Liver (tissue), 9 donors: ENCODE data around the gene SPINK2. TPM values are rescaled to one million over a fixed set of nuclear protein-coding genes. Genes with fewer than 3 reads are reported as not detected.

Source experiments
- DNase-seq: peaks from one replicate; pipeline ENCODE4 v3.0.0-alpha.2; 2017; ENCODE audit warnings: low spot score
- H3K27ac ChIP-seq, 2 donors: one replicate each; pipeline ENCODE4 v1.7.0; 2013; ENCODE audit warnings: inconsistent platforms in 2 of 2, low read length in 2 of 2, control low read depth in 1 of 2, low read depth in 1 of 2, mild to moderate bottlenecking in 1 of 2
- H3K27me3 ChIP-seq, 4 donors: one replicate each; pipeline versions ENCODE4 v1.6.1 to v1.7.0; 2013; ENCODE audit warnings: low read length in 3 of 4, inconsistent platforms in 1 of 4, mild to moderate bottlenecking in 1 of 4, moderate library complexity in 1 of 4; ENCODE audit not compliant: control insufficient read depth in 4 of 4, insufficient read depth in 4 of 4
- H3K36me3 ChIP-seq, 4 donors: one replicate each; pipeline versions ENCODE4 v1.6.1 to v1.7.0; 2013; ENCODE audit warnings: low read length in 3 of 4, mild to moderate bottlenecking in 3 of 4, low read depth in 1 of 4, moderate library complexity in 1 of 4; ENCODE audit not compliant: control insufficient read depth in 4 of 4, insufficient read depth in 3 of 4
- H3K4me1 ChIP-seq, 4 donors: one replicate each; pipeline versions ENCODE4 v1.6.1 to v1.7.0; 2013; ENCODE audit warnings: low read length in 3 of 4, mild to moderate bottlenecking in 3 of 4, moderate library complexity in 1 of 4; ENCODE audit not compliant: control insufficient read depth in 4 of 4, insufficient read depth in 4 of 4
- H3K4me3 ChIP-seq, 3 donors: one replicate each; pipeline versions ENCODE4 v1.6.1 to v1.7.0; 2013; ENCODE audit warnings: low read length in 3 of 3, control low read depth in 1 of 3, low read depth in 1 of 3, mild to moderate bottlenecking in 1 of 3
- H3K9ac ChIP-seq, 2 donors: one replicate each; pipeline ENCODE4 v1.7.0; 2013; ENCODE audit warnings: low read length in 2 of 2, mild to moderate bottlenecking in 2 of 2, moderate library complexity in 2 of 2, control low read depth in 1 of 2, low read depth in 1 of 2
- H3K9me3 ChIP-seq, 4 donors: one replicate each; pipeline versions ENCODE4 v1.6.1 to v1.7.0; 2013; ENCODE audit warnings: low read length in 3 of 4; ENCODE audit not compliant: control insufficient read depth in 4 of 4
- EGR1 ChIP-seq, 2 donors: IDR thresholded peaks; 2 replicates each; pipeline ENCODE4 v1.6.1; 2016 to 2018; ENCODE audit warnings: antibody characterized with exemption in 2 of 2, low read depth in 2 of 2
- FOXA2 ChIP-seq: IDR thresholded peaks from 2 replicates; pipeline ENCODE4 v1.6.1; 2016; ENCODE audit warnings: antibody characterized with exemption
- GABPA ChIP-seq, 2 donors: IDR thresholded peaks in 1 of 2; conservative IDR thresholded peaks in 1 of 2; 2 replicates each; pipeline ENCODE4 v1.6.1; 2016; ENCODE audit warnings: antibody characterized with exemption in 2 of 2, mild to moderate bottlenecking in 1 of 2, moderate library complexity in 1 of 2
- HNF4A ChIP-seq, 2 donors: conservative IDR thresholded peaks; 2 replicates each; pipeline ENCODE4 v1.6.1; 2016; ENCODE audit warnings: antibody characterized with exemption in 2 of 2, mild to moderate bottlenecking in 2 of 2
- HNF4G ChIP-seq: IDR thresholded peaks from 2 replicates; pipeline ENCODE4 v1.6.1; 2016; ENCODE audit warnings: antibody characterized with exemption
- JUND ChIP-seq, 2 donors: IDR thresholded peaks; 2 replicates each; pipeline ENCODE4 v1.6.1; 2016; ENCODE audit warnings: antibody characterized with exemption in 2 of 2
- NR2F2 ChIP-seq: IDR thresholded peaks from 2 replicates; pipeline ENCODE4 v1.6.1; 2016; ENCODE audit warnings: antibody characterized with exemption
- RAD21 ChIP-seq, 2 donors: IDR thresholded peaks; 2 replicates each; pipeline ENCODE4 v1.6.1; 2016; ENCODE audit warnings: antibody characterized with exemption in 2 of 2, mild to moderate bottlenecking in 2 of 2
- RXRA ChIP-seq, 2 donors: IDR thresholded peaks; 2 replicates each; pipeline ENCODE4 v1.6.1; 2017 to 2018; ENCODE audit warnings: antibody characterized with exemption in 2 of 2, mild to moderate bottlenecking in 1 of 2
- SP1 ChIP-seq: IDR thresholded peaks from 2 replicates; pipeline ENCODE4 v1.6.1; 2018; ENCODE audit warnings: antibody characterized with exemption, mild to moderate bottlenecking
- YY1 ChIP-seq: IDR thresholded peaks from 2 replicates; pipeline ENCODE4 v1.6.1; 2016; ENCODE audit warnings: antibody characterized with exemption, mild to moderate bottlenecking
- WGBS: extraction: QIAGEN DNeasy Blood & Tissue Kit; methylation state at CpG from one replicate; pipeline ENCODE4 v1.1.7; 2013; 5-methylcytosine and 5-hydroxymethylcytosine counted together
- polyA plus RNA-seq, 2 donors: library from polyadenylated mRNA; stranded (reverse) in 1 of 2; unstranded in 1 of 2; fragments of 200-250 nt in 1 of 2; fragments of >200 nt in 1 of 2; fragmentation: Nextera tagmentation in 1 of 2; extraction: Ambion mirVana in 1 of 2; gene quantifications; one replicate each; pipeline versions ENCODE4 v1.2.1 to v1.2.3, GENCODE V29; 2013 to 2015
- total RNA-seq, 2 donors: library from RNA; depleted of rRNA; stranded (reverse); fragments of >200 nt; gene quantifications; one replicate each; pipeline ENCODE4 v1.2.3, GENCODE V29; 2014
- TF ChIP-seq, protein P1 (sequence below): IDR thresholded peaks from 2 replicates; pipeline ENCODE4 v1.6.1; 2016; ENCODE audit warnings: antibody characterized with exemption
- TF ChIP-seq, protein P2 (sequence below): IDR thresholded peaks from 2 replicates; pipeline ENCODE4 v1.6.1; 2016; ENCODE audit warnings: antibody characterized with exemption
- TF ChIP-seq, protein P3 (sequence below): IDR thresholded peaks from 2 replicates; pipeline ENCODE4 v1.6.1; 2016; ENCODE audit warnings: antibody characterized with exemption, mild to moderate bottlenecking
- TF ChIP-seq, protein P4 (sequence below): IDR thresholded peaks from 2 replicates; pipeline ENCODE4 v1.6.1; 2016; ENCODE audit warnings: antibody characterized with exemption
- donor health status: healthy.
- donor health status: healthy.
- donor health status: healthy.
- donor health status: healthy.
- donor health status: healthy.

Gene SPINK2
- total and polyA plus RNA-seq, 4 donors: 0.79 TPM; not detected in 3

DNA sequence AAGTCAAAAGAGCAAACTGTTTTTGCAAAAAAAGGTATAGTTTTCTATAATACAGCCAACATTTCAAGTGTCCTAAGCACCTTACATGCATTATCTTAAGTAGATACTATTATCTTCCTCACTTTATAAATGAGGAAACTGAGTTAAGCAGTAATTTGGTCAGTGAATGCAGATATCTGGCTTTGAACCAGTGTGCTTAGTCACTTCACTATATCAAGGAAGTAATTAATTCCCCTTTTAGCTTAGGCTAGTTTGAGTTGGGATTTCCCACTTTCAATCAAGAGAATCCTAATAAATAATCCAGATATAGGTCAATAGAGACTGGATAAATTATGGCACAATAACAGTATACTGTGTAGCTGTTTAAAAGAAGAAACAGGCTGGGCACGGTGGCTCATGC is 14.8 kb downstream of the SPINK2 start:
- no peak overlapping the region for H3K4me3 ChIP-seq
- H3K36me3 ChIP-seq: no peaks in the 10 kb centered on the region
- H3K9me3 ChIP-seq: no peaks in the 10 kb centered on the region
- H3K27ac ChIP-seq: no peak overlapping the region
- H3K4me1 ChIP-seq: no peaks in the 10 kb centered on the region
- TF ChIP-seq RXRA (IDR thresholded peaks at IDR 0.05) (no peak), RAD21 (IDR thresholded peaks at IDR 0.05) (no peak), SP1 (no peak), NR2F2 (no peak), GABPA (IDR thresholded peaks at IDR 0.05 in 1 of 2, conservative IDR thresholded peaks at IDR 0.05 in 1 of 2) (no peak), HNF4G (no peak), YY1 (no peak), JUND (IDR thresholded peaks at IDR 0.05) (no peak), HNF4A (conservative IDR thresholded peaks at IDR 0.05) (no peak), FOXA2 (no peak)
- TF ChIP-seq, protein P1, sequence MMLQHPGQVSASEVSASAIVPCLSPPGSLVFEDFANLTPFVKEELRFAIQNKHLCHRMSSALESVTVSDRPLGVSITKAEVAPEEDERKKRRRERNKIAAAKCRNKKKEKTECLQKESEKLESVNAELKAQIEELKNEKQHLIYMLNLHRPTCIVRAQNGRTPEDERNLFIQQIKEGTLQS: no peak
- TF ChIP-seq, protein P2, sequence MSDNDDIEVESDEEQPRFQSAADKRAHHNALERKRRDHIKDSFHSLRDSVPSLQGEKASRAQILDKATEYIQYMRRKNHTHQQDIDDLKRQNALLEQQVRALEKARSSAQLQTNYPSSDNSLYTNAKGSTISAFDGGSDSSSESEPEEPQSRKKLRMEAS: no peak
- WGBS: 81% methylated on average over 1 of the region's 1 CpG
- no peaks in the 10 kb centered on the region for H3K27me3 ChIP-seq
- no peak for DNase-seq
- no peak overlapping the region for H3K9ac ChIP-seq

DNA sequence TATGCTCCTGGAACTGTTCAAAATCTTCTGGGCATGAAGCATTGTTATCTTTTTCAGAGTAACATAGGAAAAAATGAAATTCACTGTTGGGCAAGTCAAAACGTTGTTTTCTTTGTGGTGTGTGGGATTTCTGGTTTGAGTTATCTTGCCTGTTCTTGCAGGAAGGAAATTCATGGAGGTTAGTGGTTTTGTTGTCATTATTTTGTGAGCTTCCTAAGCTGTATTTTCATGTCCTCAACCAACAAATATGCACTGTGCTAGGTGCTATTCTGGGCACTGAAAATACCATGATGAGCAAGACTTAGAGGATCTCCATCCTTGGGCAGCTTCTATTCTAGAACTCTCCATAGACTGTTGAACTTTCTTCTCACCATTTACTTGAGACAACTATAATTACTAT is 16.9 kb downstream of the SPINK2 start:
- no peak for TF ChIP-seq YY1
- no peak for TF ChIP-seq NR2F2
- TF ChIP-seq GABPA (IDR thresholded peaks at IDR 0.05 in 1 of 2, conservative IDR thresholded peaks at IDR 0.05 in 1 of 2): no peak
- no peak for TF ChIP-seq RAD21 (IDR thresholded peaks at IDR 0.05)
- no peak for TF ChIP-seq EGR1 (IDR thresholded peaks at IDR 0.05; ENCODE audit: low read depth in 2 of 2)
- TF ChIP-seq, protein P3, sequence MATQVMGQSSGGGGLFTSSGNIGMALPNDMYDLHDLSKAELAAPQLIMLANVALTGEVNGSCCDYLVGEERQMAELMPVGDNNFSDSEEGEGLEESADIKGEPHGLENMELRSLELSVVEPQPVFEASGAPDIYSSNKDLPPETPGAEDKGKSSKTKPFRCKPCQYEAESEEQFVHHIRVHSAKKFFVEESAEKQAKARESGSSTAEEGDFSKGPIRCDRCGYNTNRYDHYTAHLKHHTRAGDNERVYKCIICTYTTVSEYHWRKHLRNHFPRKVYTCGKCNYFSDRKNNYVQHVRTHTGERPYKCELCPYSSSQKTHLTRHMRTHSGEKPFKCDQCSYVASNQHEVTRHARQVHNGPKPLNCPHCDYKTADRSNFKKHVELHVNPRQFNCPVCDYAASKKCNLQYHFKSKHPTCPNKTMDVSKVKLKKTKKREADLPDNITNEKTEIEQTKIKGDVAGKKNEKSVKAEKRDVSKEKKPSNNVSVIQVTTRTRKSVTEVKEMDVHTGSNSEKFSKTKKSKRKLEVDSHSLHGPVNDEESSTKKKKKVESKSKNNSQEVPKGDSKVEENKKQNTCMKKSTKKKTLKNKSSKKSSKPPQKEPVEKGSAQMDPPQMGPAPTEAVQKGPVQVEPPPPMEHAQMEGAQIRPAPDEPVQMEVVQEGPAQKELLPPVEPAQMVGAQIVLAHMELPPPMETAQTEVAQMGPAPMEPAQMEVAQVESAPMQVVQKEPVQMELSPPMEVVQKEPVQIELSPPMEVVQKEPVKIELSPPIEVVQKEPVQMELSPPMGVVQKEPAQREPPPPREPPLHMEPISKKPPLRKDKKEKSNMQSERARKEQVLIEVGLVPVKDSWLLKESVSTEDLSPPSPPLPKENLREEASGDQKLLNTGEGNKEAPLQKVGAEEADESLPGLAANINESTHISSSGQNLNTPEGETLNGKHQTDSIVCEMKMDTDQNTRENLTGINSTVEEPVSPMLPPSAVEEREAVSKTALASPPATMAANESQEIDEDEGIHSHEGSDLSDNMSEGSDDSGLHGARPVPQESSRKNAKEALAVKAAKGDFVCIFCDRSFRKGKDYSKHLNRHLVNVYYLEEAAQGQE: no peak
- no peak for TF ChIP-seq RXRA (IDR thresholded peaks at IDR 0.05)
- TF ChIP-seq, protein P4, sequence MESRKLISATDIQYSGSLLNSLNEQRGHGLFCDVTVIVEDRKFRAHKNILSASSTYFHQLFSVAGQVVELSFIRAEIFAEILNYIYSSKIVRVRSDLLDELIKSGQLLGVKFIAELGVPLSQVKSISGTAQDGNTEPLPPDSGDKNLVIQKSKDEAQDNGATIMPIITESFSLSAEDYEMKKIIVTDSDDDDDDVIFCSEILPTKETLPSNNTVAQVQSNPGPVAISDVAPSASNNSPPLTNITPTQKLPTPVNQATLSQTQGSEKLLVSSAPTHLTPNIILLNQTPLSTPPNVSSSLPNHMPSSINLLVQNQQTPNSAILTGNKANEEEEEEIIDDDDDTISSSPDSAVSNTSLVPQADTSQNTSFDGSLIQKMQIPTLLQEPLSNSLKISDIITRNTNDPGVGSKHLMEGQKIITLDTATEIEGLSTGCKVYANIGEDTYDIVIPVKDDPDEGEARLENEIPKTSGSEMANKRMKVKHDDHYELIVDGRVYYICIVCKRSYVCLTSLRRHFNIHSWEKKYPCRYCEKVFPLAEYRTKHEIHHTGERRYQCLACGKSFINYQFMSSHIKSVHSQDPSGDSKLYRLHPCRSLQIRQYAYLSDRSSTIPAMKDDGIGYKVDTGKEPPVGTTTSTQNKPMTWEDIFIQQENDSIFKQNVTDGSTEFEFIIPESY: no peak
- Histone ChIP-seq H3K9ac (no peak overlapping the region), H3K27me3 (no peaks in the 10 kb centered on the region), H3K4me1 (peaks cover 0 to 3% (median 0%) of the 10 kb centered on the region in 4 donors), H3K27ac (no peak overlapping the region), H3K36me3 (no peaks in the 10 kb centered on the region), H3K4me3 (no peak overlapping the region), H3K9me3 (no peaks in the 10 kb centered on the region)
- 49% methylated on average over 1 of the region's 1 CpG for WGBS
- DNase-seq: no peak
